A549 treated with ZK216348 at 1 μM for 4 hours (cell line): ENCODE measurements around the gene RIMBP2. TPM values are rescaled to one million over a fixed set of nuclear protein-coding genes. Genes with fewer than 3 reads are reported as not detected.

Experiments
- total RNA-seq: library from RNA; stranded (reverse); fragments of 200-300 nt; extraction: Qiagen RNA extraction; gene quantifications from 5 replicates; pipeline ENCODE4 v1.2.3, GENCODE V29; 2022; ENCODE audit warnings: low read depth

The RIMBP2 gene, protein sequence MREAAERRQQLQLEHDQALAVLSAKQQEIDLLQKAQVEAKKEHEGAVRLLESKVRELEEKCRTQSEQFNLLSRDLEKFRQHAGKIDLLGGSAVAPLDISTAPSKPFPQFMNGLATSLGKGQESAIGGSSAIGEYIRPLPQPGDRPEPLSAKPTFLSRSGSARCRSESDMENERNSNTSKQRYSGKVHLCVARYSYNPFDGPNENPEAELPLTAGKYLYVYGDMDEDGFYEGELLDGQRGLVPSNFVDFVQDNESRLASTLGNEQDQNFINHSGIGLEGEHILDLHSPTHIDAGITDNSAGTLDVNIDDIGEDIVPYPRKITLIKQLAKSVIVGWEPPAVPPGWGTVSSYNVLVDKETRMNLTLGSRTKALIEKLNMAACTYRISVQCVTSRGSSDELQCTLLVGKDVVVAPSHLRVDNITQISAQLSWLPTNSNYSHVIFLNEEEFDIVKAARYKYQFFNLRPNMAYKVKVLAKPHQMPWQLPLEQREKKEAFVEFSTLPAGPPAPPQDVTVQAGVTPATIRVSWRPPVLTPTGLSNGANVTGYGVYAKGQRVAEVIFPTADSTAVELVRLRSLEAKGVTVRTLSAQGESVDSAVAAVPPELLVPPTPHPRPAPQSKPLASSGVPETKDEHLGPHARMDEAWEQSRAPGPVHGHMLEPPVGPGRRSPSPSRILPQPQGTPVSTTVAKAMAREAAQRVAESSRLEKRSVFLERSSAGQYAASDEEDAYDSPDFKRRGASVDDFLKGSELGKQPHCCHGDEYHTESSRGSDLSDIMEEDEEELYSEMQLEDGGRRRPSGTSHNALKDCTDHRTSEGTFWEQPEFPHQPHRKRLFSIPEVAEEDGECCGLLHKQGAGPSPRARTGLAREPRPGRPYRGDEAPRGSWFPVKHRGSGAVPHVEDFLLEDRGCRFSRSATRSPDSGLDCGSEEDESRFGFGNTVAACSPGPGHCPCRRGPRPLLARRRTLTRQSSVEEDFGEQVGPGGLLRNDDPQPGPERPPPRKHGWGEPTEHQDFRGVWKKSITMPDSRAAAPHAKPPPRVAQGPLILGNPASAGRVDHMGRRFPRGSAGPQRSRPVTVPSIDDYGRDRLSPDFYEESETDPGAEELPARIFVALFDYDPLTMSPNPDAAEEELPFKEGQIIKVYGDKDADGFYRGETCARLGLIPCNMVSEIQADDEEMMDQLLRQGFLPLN (N-terminal part only)
- total RNA-seq, result not detected in 5 replicates

DNA sequence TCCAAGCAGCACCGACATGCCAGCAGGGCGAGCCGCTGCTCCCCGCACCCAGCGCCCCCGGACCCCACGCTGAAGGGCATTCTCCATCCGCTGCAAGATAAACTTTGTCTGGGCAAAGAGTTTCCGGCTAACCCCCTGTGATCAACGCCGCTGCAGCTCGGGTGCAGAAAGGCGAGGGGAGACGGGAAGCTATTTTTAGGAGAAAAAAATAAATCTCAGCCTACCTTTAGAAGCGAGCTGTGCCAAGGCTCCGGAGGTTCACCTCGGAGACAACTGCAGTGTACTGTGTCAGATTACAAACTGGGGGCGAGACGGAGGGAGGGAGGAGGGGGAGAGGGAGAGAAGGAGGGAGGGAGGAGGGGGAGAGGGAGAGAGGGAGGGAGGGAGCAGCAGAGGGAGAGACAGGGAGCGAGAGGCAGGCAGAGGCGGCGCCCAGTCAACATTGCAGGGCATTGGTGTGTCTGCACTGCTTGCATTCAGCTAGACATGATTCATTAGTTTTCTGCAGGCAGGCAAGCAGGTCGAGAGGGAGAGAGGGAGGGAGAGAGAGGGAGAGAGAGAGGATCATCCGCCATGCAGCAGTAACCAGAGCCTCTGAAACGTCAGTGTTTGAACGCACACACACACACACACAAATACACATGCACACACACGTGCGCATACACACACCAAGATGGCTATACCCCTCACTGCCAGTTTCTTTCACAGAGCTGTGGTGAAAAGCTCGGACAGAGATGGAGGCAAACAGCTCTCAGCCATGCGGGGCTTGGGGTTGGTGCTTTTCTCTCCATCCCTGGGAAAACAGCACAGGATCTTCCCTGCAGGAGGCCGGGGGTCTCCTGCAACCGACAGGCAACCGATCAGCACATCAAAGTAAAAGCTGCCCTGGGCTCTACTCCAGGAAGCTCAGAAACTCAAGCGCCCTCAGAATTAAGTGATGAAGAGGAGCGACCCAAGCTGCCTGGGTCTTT lies at the start of gene RIMBP2:
TSS of gene RIMBP2 (minus strand) at position 302 of the 971 bp plus-strand sequence. CDS start 237,286 bp downstream, outside the sequence.

Other genes starting within 250 kb of the RIMBP2 start
- gene STX2, start 123.0 kb upstream of the RIMBP2 start, total RNA-seq, result 16.0 to 30.9 TPM (median 25.5 TPM) in 5 replicates
- 1,622 to 1,784 TPM (median 1,751 TPM) in 5 replicates for gene RAN, start 155.8 kb upstream of the RIMBP2 start, total RNA-seq
- gene ADGRD1, start 237.6 kb upstream of the RIMBP2 start, total RNA-seq, result 0.15 to 1.0 TPM (median 0.39 TPM) in 5 replicates